ENCODE results near the gene VPS37C.
"Not testable (repeated sequence)": the region's sequence is repeated elsewhere in the genome, so short reads cannot be mapped to it uniquely, and the experiment has no call there.

VPS37C gene

DNA sequence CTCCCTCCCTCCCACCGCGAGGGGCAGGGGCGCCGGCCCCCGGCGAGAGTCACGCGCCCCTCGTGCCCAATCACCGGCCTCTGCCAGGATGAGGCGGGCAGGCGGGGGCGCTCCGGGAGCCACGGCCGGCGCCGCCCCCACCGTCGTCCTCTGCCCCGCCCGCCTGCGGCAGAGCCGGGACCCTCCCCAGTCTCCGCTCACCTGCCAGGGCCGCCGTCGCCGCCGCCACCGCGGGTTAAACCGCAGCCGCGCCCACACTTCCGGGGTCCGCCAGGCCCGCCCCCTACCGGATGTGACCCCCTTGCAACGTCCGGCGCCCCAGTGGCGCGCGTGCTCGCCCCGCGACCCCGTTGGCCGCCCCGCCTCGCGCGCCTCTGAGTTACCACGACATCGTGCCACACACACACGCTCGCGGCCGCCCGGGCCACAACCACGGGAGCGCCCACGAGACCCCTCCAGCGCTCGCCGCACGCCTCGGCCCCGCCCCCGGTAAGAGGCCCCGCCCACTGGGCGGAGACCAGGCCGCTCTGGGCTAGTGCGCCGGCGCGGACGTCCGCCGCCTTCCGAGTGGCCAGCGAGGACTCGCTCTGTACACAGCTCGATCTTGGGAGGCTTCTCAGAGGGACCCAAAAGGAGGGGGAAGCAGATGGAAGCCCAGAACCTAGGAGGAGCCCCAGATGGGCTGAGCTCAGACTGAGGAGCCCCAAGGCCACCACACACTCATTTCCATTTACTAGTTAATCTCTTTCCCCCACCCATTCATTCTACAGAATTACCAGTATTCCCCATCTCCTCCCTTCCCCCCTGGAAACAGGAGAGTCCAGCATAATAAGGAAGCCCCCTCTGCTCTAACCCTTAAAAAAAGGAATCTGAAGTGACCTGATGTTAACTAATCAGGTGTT is at the start of gene VPS37C:
VPS37C (minus strand) TSS at position 237 of the 902 bp plus-strand sequence. CDS start 22,597 bp downstream, outside the sequence.
- peak; percentile 79 to 86 for DNase-seq (ENCODE audit: low read depth in 2 of 2)

DNA sequence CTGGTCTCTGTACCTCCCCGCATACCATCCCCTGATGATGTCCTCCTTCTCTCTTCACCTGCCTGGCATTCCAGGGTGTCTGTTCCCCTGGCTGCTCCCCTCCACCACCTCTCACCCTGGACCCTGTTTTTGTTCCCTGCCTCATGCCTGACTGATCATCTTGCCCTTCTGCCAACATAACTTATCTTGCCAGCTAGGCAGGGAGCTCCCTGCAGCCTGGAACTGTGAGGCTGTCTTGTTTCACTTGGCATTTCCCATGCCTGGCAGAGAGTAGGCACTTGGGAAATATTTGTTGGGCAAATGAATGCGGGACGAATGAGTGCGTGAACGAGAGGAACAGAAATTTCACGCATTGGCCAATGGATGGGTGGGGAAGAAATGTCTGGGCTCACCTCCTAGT is 49.4 kb upstream of the VPS37C start:
- not testable (repeated sequence) for DNase-seq (ENCODE audit: low read depth in 2 of 2)

DNA sequence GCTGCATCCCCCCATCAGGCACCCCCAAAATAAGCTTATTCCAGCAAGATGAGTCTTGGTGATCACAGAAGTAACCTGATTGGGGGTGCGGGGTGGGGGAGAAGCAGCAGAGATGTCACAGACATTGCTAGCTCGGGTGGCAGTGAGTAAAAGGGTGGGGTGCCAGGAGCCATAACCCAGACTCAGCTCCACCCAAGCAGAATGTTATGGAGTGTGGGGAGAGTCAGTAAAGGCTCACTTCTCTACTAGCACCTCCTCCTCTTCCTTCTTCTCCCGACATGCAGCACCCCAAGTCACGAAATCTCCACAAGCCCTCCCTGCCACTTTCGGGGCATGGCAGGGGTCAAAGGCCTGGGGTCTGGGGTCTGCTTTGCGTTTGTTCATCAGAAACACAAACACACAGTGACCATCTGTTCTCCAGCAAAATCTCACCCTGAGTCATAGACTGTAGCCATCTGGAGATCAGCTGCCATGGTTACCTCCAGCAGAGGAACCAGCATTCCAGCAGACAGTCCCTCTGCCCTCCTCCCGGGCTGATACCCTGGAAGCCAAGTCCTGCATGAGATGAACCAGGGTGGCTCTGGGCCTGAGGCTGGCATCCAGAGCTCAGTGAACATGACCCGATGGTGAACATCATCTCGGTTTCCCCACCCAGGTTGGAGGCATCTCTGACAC is 46.5 kb upstream of the VPS37C start:
- not testable (repeated sequence) for DNase-seq (ENCODE audit: low read depth in 2 of 2)

DNA sequence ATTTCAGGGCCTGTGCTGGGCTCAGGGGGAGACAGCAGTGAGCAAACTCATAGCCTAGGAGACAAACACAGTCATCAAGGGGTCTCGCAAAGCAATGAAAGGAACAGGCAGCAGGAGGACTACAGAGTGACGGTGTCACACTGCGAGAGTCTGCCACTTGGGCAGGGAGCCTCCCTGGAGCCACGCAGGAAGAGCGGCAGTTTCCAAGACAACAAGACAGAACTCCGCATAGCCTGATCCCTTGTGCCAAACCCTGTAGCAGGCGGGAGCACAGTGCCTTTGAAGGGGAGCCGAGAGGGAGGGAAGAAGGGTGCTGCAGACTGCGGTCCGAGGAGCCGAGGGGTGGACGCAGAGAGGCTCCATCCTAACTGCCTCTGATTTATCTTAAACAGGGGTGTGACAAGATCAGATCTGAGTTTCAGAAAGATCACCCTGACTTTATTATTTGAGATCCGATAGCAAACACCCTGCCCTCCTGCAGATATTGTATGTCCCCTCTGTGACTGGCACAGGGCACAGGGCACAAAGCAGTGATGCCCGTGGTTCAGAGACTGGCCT is 43.4 kb upstream of the VPS37C start:
- not testable (repeated sequence) for DNase-seq (ENCODE audit: low read depth in 2 of 2)

DNA sequence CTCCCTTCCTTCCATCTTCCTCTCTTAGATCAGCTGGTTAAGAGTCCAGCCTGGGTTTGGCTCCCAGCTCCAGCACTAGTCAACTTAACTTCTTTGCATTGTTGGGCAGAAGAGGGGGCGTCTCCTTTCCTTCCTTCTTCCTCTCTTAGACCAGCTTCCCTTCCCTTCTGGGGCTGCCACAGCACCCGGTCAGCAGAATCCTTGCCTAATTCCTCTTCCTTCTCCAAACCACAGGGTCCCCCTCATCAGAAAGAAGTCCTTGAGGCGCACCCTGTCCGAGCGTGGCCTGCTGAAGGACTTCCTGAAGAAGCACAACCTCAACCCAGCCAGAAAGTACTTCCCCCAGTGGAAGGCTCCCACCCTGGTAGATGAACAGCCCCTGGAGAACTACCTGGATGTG is 42.6 kb upstream of the VPS37C start:
- not testable (repeated sequence) for DNase-seq (ENCODE audit: low read depth in 2 of 2)

DNA sequence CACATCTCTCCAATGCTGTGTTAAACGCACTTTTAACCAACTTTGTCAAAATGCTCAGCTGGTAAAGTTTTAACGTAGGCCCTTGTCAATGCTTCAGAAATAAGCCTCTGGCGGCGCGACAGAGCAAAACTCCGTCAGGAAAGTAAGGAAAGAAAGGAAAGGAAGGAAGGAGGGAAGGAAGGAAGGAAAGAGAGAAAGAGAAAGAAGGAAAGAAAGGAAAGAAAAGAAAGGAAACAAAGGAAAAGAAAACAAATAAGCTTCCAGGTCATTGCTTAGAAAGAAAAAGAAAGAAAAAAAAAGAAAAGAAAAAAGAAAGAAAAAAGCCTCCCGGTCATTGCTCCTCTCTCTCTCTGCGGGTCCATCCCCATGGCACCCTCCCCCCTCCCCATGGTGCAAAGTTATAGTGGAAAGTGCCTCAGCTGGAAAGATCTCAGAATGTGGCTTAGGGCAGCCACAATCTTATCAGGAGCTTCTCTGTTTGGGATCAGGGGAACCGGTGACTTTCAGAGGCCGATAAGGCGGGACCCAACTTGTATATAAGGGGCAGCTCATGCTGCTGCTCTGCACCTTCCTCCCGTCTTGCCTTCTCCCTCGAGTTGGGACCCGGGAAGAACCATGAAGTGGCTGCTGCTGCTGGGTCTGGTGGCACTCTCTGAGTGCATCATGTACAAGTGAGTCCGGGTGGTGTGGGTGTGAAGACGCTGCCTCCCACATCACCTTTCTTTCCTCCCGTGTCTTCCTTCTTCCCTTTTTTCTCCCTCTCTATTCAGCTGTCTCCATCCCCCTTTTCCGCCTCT is 41.9 kb upstream of the VPS37C start, which contains the start of gene PGA3:
PGA3 (plus strand) TSS at position 566 of the 797 bp plus-strand sequence; CDS start at position 616, 50 bp downstream.
- DNase-seq (ENCODE audit: low read depth in 2 of 2) = not testable (repeated sequence)

DNA sequence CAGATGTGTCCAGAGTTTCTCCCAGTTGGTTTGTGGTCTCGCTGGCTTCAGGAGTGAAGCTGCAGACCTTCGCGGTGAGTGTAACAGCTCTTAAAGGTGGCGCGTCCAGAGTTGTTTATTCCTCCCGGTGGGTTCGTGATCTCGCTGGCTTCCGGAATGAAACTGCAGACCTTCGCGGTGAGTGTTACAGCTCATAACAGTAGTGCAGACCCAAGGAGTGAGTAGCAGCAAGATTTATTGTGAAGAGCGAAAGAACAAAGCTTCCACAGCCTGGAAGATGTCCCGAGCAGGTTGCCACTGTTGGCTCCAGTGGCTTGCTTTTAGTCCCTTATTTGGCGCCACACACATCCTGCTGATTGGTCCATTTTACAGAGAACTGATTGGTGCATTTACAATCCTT is 40.2 kb upstream of the VPS37C start:
- DNase-seq (ENCODE audit: low read depth in 2 of 2) = no peak

DNA sequence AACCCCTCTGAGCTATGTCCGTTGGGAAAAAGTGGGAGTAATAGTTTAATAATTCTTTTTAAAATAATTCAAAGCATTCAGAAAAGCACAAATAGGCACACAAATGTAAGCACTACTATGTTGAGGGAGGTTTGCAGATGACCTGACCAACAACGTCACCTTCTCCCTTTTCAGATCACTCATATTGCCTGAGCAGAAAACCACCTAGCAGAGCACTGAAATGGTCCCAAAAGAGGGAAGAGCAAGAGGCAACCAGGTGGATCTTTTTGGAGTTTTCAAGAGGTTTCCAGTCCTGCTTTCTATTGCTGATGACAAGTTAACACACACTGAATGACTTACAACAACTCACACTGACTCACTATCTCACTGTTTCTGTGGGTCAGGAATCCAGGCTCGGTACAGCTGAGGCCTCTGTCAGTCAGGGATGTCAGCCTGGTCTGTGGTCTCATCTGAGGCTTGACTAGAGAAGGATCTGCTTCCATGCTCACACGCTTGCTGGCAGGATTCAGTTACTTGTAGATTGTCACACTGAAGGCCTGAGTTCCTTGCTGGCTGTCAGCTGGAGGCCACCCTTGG is 37.8 kb upstream of the VPS37C start:
- DNase-seq (ENCODE audit: low read depth in 2 of 2) = no peak

DNA sequence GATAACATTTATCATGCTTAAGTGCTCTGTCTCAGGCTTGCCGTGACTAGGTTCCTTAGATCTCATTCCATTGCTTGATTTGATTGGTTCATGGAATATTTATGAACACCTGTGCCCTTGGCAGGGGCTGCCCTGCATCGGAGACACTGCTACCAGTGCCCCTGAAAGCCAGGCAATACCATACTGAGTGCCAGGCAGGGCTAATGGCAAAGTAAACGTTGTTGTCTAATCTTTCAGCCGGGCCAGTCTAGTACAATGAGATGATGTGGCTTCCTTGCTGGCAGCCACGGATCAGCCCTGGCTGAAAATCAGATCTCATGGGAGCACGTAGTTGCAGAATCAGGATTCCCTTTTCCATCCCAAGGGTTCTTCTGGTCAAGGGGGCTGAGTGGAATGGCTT is 37.1 kb upstream of the VPS37C start:
- no peak for DNase-seq (ENCODE audit: low read depth in 2 of 2)

DNA sequence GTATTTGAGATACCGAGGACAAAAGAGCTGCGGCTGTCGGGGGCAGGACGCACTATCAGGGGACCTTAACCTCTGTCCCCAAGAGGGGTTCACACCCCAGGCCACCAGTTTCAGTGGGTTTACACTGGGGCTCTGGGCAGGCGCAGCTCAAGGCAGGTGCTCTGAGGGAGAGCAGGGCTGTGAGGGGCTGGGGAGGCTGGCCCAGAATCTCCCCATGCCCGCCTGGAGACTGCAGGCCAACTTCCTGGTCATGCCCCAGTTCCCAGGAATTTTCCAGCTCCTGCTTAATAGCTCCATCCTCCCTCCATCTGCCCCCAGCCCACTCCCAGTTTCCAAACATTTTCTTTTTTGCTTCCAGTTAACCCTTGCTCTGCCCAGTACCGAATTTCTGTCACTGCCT is 34.5 kb upstream of the VPS37C start:
- no peak for DNase-seq (ENCODE audit: low read depth in 2 of 2)

DNA sequence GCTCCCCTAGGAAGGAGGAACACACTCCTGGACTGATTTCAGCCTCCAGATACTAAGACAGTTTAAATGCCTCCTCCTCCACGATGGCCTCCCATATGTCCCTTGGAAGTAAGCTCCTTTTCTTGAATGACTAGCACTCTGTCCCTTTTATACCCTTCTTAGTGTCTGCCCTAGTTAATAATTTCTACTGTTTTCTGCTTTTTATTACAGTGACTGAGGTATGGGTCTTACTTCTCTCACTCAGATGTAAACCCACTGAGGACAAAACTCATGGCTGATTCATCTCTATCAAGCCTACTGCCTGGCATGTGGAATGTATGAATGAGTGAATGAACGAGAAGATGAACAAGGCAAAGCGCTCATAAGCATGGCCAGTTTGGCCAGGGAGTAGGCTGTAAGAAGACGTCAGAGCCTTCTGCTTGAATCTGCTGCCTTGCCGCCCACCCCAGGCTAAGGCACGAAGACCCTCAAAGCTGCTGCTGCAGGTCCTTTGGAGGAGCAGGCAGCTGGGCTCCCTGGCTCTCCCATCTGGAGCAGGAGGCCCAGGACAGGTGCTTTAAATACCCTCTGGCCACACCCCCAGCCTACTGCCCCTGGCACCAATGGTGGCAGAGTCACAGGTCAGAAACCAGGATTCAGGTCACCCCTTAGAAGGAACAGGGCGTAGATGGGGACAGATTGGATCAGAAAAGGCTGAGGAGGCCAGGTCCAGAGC is 33.9 kb upstream of the VPS37C start:
- DNase-seq (ENCODE audit: low read depth in 2 of 2) = no peak

DNA sequence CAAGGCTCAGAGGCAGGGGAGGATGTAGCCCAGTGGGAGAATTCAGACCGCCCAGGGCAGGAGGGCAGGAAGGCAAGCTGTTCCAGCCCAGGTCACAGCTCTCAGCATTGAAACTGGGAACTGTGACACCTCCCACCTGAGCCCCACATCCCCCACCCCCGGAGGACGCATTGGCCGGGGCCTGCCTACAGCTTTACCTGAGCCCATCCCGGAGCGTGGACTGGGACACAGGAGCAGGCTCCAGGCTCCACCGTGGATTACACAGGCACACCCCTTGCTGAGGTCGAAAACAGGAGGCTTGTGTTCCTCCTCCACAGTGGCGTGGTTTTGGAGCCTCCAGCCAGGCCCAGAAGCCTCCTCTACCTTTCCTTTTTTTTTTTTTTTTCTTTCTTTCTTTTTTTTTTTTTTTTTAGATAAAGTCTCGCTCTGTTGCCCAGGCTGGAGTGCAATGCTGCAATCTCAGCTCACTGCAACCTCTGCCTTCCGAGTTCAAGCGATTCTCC is 33.0 kb upstream of the VPS37C start:
- DNase-seq (ENCODE audit: low read depth in 2 of 2) = no peak

DNA sequence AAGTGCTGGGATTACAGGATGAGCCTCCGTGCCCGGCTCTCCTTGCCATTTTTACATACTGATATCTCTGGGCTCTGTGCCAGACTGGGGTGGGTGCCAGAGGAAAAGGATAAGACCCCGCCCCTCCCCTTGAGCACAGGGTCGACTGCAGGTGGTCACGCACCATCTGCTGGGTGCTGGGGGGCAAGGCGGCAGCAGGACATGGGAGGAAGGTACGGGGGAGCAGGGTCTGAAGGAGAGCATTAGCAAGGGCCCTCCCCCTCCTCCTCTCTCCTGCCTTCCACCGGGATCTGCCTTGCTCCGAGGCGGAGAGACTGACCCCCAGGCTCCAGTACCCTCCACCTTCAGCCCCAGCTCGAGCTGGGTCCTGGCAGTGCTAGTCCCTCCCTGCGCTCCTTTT is 32.4 kb upstream of the VPS37C start:
- DNase-seq (ENCODE audit: low read depth in 2 of 2) = no peak

DNA sequence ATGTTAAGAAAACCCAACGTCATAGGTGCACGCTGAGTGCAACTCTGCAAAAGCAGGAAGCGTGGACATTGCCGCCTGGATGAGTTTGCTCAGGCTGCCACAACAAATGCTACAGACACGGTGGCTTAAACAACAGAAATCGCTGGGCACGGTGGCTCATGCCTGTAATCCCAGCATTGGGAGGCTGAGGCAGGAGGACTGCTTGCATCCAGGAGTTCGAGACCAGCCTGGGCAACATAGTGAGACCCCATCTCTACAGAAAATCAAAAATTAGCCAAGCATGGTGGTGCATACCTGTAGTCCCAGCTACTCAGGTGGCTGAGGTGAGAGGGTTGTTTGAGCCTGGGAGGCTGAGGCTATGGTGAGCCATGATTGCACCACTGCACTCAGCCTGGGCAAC is 28.7 kb upstream of the VPS37C start:
- no peak for DNase-seq (ENCODE audit: low read depth in 2 of 2)

DNA sequence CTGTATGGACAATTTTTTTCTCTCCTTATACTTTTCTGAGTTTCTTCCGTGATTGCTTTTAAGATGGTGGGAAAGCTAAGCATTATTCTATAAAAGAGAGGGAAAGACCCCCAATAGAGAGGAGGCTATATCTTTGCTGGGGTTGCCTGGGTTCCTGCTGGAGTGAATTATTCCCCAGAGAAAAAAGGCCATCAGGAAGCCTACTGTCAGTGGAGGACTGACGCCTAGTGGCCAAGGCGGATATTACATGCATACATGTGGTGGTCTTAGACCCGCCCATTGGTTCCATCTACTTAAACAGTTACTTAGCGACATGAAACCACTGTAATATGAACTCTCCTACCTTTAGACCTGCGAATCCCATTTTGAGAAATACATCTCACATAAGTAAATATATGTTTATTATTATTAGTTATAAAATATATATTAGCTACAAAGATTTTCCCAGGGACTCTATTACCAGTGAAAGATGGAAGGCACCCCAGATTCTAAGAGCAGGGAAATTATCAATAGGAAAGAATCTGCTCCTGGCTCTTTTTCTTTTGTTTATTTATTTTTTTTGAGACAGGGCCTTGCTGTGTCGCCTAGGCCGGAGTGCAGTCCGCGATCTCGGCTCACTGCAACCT is 26.4 kb upstream of the VPS37C start:
- DNase-seq (ENCODE audit: low read depth in 2 of 2) = peak; percentile 66 to 67

DNA sequence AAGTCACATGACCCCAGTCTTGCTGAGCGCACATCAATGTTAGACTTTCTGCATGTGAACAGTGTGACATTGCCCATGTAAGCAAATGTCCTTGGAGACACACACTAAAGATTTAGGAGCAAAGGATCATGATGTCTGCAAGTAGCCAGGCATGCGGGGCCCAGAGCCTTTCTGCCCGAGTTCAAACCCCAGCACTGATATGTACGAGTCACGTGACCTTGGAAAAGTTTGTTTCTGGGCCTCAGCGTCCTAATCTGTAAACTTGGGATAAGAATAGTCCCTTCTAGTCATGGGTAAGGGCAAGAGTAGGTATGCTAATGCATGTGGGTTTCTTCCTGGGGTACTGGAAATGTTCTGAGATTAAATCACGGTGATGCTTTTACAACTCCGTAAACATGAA is 25.3 kb upstream of the VPS37C start:
- DNase-seq (ENCODE audit: low read depth in 2 of 2) = no peak

DNA sequence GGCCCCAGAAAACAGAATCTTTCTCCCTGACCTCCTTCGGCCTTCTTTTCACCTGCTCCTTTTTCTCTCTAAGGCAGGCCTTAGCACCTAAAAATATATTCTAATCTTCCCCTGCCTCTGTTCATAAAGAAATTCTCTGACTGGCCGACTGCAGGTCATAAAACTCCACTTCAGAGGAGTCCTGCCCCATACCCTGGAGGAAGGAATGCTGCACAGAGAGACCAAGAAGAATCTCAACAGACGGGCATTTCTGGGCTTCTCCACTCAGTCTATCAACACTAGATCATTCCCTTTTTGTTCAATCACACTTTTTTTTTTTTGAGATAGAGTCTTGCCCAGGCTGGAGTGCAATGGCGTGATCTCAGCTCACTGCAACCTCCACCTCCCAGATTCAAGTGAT is 22.4 kb upstream of the VPS37C start:
- DNase-seq (ENCODE audit: low read depth in 2 of 2) = no peak

DNA sequence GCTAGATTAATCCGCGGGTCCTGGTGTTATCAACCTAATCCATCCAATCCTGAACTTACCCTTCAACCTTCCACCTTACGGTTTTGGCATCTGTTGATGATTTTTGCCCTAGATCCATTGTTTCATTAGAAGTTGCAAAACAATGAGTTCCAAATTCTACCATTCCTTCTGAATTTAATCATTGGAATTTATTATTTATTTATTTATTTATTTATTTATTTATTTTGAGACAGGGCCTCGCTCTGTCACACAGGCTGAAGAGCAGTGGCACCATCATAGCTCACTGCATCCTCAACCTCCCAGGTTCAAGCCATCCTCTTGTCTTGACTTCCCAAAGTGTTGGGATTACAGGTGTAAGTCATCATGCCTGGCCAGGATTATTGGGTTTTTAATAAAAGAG is 20.3 kb upstream of the VPS37C start:
- DNase-seq (ENCODE audit: low read depth in 2 of 2) = no peak

DNA sequence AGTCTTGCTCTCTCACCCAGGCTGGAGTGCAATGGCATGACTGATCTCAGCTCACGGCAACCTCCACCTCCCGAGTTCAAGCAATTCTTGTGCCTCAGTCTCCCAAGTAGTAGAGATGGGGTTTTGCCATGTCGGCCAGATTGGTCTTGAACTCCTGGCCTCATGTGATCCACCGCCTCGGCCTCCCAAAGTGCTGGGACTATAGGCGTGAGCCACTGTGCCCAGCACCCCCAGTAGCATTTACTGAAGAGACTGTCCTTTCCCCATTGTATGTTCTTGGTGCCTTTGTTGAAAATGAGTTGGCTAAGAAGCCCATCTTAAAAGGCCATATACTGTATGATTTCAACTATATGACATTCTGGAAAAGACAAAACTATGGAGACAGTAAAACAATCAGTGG is 19.0 kb upstream of the VPS37C start:
- not testable (repeated sequence) for DNase-seq (ENCODE audit: low read depth in 2 of 2)

DNA sequence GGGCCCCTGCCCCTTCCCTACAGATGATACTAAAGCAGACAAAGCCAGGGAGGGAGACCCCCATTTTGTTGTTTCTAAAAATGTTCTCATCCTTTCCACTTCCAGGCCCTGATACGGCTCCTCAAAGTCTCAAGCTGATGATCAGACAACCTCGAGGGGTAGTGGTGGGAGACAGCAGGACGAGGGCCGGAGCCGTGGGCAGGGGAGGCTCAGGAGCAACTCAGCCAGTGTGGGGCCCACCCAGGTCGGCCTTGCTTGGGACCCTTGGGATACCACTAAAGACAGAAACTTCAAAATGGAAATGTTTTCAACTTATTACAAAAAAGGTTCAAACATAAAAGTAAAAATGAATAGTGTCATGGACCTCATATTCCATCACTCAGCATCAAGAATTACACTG is 15.2 kb upstream of the VPS37C start:
- no peak for DNase-seq (ENCODE audit: low read depth in 2 of 2)
